H1 (cell line): ENCODE results near the gene PXK.

Experiments
- BCL11A ChIP-seq, 2 experiments: IDR thresholded peaks; one replicate each; pipeline ENCODE4 v1.6.1; 2011; ENCODE audit warnings: low read depth in 2 of 2, low read length in 2 of 2, mild to moderate bottlenecking in 2 of 2
- EZH2 ChIP-seq: fragments of 200-600 bp; sonication (generic); IDR thresholded peaks from 2 replicates; pipeline ENCODE4 v1.7.1; 2012; ENCODE audit warnings: low read depth, mild to moderate bottlenecking, moderate library complexity, low read length, inconsistent platforms; ENCODE audit not compliant: severe bottlenecking
- KDM1A ChIP-seq: fragments of 200-600, 300-600 bp; sonication (generic); IDR thresholded peaks from 2 replicates; pipeline ENCODE4 v1.7.1; 2016; ENCODE audit warnings: mild to moderate bottlenecking, low read length, borderline replicate concordance
- MAX ChIP-seq: IDR thresholded peaks from 2 replicates; pipeline ENCODE4 v1.6.1; 2012; ENCODE audit warnings: inconsistent platforms
- POLR2A ChIP-seq, 2 experiments: IDR thresholded peaks; 1 replicate in 1 of 2; 2 replicates in 1 of 2; pipeline ENCODE4 v1.6.1; 2011; ENCODE audit warnings: low read depth in 2 of 2, low read length in 2 of 2, mild to moderate bottlenecking in 2 of 2; ENCODE audit errors: control extremely low read depth in 1 of 2
- POLR2AphosphoS5 ChIP-seq: IDR thresholded peaks from 2 replicates; pipeline ENCODE4 v1.6.1; 2011; ENCODE audit warnings: low read depth, low read length
- SP1 ChIP-seq: IDR thresholded peaks from 2 replicates; pipeline ENCODE4 v1.6.1; 2011; ENCODE audit warnings: low read depth, low read length
- YY1 ChIP-seq: IDR thresholded peaks from 2 replicates; pipeline ENCODE4 v1.6.1; 2011; ENCODE audit warnings: low read depth, mild to moderate bottlenecking, low read length
- TF ChIP-seq, protein P1 (sequence below), 3 experiments: IDR thresholded peaks; 1 replicate in 2 of 3; 2 replicates in 1 of 3; pipeline versions ENCODE4 v1.5.1 to v1.6.1; 2011; ENCODE audit warnings: low read length in 3 of 3, mild to moderate bottlenecking in 3 of 3, inconsistent platforms in 2 of 3, low read depth in 1 of 3, moderate library complexity in 1 of 3; ENCODE audit not compliant: insufficient read depth in 1 of 3; ENCODE audit errors: control extremely low read depth in 1 of 3
- TF ChIP-seq, protein P2 (sequence below): IDR thresholded peaks from 2 replicates; pipeline ENCODE4 v1.6.1; 2012; ENCODE audit warnings: low read length, inconsistent platforms

- no peak for TF ChIP-seq BCL11A (IDR thresholded peaks at IDR 0.05; ENCODE audit: low read depth in 2 of 2, low read length in 2 of 2)
- no peak for TF ChIP-seq KDM1A
- no peak for TF ChIP-seq EZH2
- TF ChIP-seq, protein P1, sequence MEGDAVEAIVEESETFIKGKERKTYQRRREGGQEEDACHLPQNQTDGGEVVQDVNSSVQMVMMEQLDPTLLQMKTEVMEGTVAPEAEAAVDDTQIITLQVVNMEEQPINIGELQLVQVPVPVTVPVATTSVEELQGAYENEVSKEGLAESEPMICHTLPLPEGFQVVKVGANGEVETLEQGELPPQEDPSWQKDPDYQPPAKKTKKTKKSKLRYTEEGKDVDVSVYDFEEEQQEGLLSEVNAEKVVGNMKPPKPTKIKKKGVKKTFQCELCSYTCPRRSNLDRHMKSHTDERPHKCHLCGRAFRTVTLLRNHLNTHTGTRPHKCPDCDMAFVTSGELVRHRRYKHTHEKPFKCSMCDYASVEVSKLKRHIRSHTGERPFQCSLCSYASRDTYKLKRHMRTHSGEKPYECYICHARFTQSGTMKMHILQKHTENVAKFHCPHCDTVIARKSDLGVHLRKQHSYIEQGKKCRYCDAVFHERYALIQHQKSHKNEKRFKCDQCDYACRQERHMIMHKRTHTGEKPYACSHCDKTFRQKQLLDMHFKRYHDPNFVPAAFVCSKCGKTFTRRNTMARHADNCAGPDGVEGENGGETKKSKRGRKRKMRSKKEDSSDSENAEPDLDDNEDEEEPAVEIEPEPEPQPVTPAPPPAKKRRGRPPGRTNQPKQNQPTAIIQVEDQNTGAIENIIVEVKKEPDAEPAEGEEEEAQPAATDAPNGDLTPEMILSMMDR (IDR thresholded peaks at IDR 0.05; ENCODE audit: control extremely low read depth in 1 of 3, insufficient read depth in 1 of 3, low read depth in 1 of 3, low read length in 3 of 3), result no peak
- no peak for TF ChIP-seq YY1
- TF ChIP-seq MAX, result no peak
- no peak for TF ChIP-seq POLR2A (IDR thresholded peaks at IDR 0.05; ENCODE audit: control extremely low read depth in 1 of 2, low read depth in 2 of 2, low read length in 2 of 2)
- TF ChIP-seq, protein P2, sequence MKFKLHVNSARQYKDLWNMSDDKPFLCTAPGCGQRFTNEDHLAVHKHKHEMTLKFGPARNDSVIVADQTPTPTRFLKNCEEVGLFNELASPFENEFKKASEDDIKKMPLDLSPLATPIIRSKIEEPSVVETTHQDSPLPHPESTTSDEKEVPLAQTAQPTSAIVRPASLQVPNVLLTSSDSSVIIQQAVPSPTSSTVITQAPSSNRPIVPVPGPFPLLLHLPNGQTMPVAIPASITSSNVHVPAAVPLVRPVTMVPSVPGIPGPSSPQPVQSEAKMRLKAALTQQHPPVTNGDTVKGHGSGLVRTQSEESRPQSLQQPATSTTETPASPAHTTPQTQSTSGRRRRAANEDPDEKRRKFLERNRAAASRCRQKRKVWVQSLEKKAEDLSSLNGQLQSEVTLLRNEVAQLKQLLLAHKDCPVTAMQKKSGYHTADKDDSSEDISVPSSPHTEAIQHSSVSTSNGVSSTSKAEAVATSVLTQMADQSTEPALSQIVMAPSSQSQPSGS, result no peak
- no peak for TF ChIP-seq POLR2AphosphoS5
- no peak for TF ChIP-seq SP1
Measured at GRCh38 chr3:58334013-58334321, 1.3 kb downstream of the PXK start.
